Gastrocnemius medialis (tissue), 4 donors: ENCODE data around the gene LNX1. TPM values are rescaled to one million over a fixed set of nuclear protein-coding genes. Genes with fewer than 3 reads are reported as not detected.

Experiments used
- ATAC-seq, 2 donors: fragments of 150-250 bp; one replicate each; pipeline ENCODE4 v1.9.1; 2016
- DNase-seq, 2 donors: peaks; one replicate each; pipeline ENCODE4 v3.0.0-alpha.2; 2019
- H3K27ac ChIP-seq, 4 donors: fragments of 200-600 bp; sonication (generic); 1 replicate in 1 of 4; 2 replicates in 3 of 4; pipeline ENCODE4 v1.5.1; 2016 to 2018; ENCODE audit warnings: mild to moderate bottlenecking in 2 of 4, moderate library complexity in 1 of 4
- H3K27me3 ChIP-seq, 3 donors: fragments of 200-600 bp; sonication (generic) in 2 of 3; 1 replicate in 1 of 3; 2 replicates in 2 of 3; pipeline versions ENCODE4 v1.5.1 to v1.6.0; 2016 to 2019; ENCODE audit warnings: mild to moderate bottlenecking in 1 of 3, moderate library complexity in 1 of 3
- H3K36me3 ChIP-seq, 2 donors: fragments of 200-600 bp; sonication (generic) in 1 of 2; one replicate each; pipeline ENCODE4 v1.5.1; 2017 to 2018
- H3K4me1 ChIP-seq, 2 donors: fragments of 200-600 bp; sonication (generic) in 1 of 2; one replicate each; pipeline ENCODE4 v1.5.1; 2016 to 2017; ENCODE audit warnings: mild to moderate bottlenecking in 2 of 2
- H3K4me3 ChIP-seq, 4 donors: fragments of 200-600 bp; sonication (generic) in 3 of 4; 1 replicate in 1 of 4; 2 replicates in 3 of 4; pipeline ENCODE4 v1.5.1; 2016 to 2019; ENCODE audit warnings: mild to moderate bottlenecking in 2 of 4
- H3K9me3 ChIP-seq, 3 donors: fragments of 200-600 bp; sonication (generic) in 2 of 3; 1 replicate in 1 of 3; 2 replicates in 2 of 3; pipeline ENCODE4 v1.5.1; 2016 to 2019
- CTCF ChIP-seq, 5 experiments: fragments of 450-650 bp in 3 of 5; fragments of 200-600 bp in 2 of 5; sonication (generic) in 2 of 5; IDR thresholded peaks in 4 of 5; conservative IDR thresholded peaks in 1 of 5; 1 replicate in 4 of 5; 2 replicates in 1 of 5; pipeline ENCODE4 v1.5.1; 2016 to 2019; ENCODE audit warnings: antibody characterized with exemption in 5 of 5, mild to moderate bottlenecking in 3 of 5, moderate library complexity in 3 of 5
- POLR2A ChIP-seq, 2 donors: fragments of 450-650 bp; IDR thresholded peaks; one replicate each; pipeline ENCODE4 v1.6.1; 2017; ENCODE audit warnings: antibody characterized with exemption in 2 of 2, mild to moderate bottlenecking in 2 of 2, moderate library complexity in 2 of 2
- in situ Hi-C, 4 donors: fragments of 200-750 bp; cut with MboI; loops; one replicate each; pipeline versions ENCODE4 v1.15.0 to v1.8.0; 2017; ENCODE audit warnings: low sequenced_read_pairs in 4 of 4
- intact Hi-C: fragments of 100-400 bp; cut with DNase I; formaldehyde crosslinking; loops from one replicate; pipeline ENCODE4 v1.15.1; 2023; ENCODE audit warnings: low total_unique reads
- total RNA-seq, 4 donors: library from RNA; depleted of rRNA; stranded (reverse); fragments of >200 nt; gene quantifications; one replicate each; pipeline versions ENCODE4 v1.1.0 to v1.2.3, GENCODE V29; 2016

The LNX1 gene
- total RNA-seq, 4 donors from 2014 or later: 7.0 to 12.3 (median 11.0) TPM

- intact Hi-C loops: no loop called here
- ATAC-seq: peak in 1 of 2 donors; percentile 77
- Histone ChIP-seq H3K9me3 (no peaks in the 10 kb centered on the region), H3K4me3 (no peak overlapping the region), H3K27me3 (no peaks in the 10 kb centered on the region), H3K36me3 (no peaks in the 10 kb centered on the region), H3K27ac (no peak overlapping the region), H3K4me1 (peaks cover 0 to 3% of the 10 kb centered on the region in 2 donors)
- no peak for DNase-seq
- no peak for TF ChIP-seq POLR2A (IDR thresholded peaks at IDR 0.05)
- TF ChIP-seq CTCF (IDR thresholded peaks at IDR 0.05 in 4 of 5, conservative IDR thresholded peaks at IDR 0.05 in 1 of 5): no peak
- in situ Hi-C loops: no loop called here
These were observed 11.0 kb downstream of the LNX1 start for GRCh38 chr4:53580274-53580673.

GRCh38 chr4:53579826-53580225 is 11.5 kb downstream of the LNX1 start:
- no peaks in the 10 kb centered on the region for H3K27me3 ChIP-seq
- H3K36me3 ChIP-seq: no peaks in the 10 kb centered on the region
- DNase-seq (no peak), ATAC-seq (peak in 1 of 2 donors; percentile 50)
- no peaks in the 10 kb centered on the region for H3K9me3 ChIP-seq
- no peak overlapping the region for H3K27ac ChIP-seq
- no peak for TF ChIP-seq POLR2A (IDR thresholded peaks at IDR 0.05)
- no peak for TF ChIP-seq CTCF (IDR thresholded peaks at IDR 0.05 in 4 of 5, conservative IDR thresholded peaks at IDR 0.05 in 1 of 5)
- H3K4me1 ChIP-seq: peaks cover 0 to 3% of the 10 kb centered on the region in 2 donors
- intact Hi-C loops: no loop called here
- in situ Hi-C loops: no loop called here
- no peak overlapping the region for H3K4me3 ChIP-seq

GRCh38 chr4:53576676-53577372 is 14.5 kb downstream of the LNX1 start:
- Histone ChIP-seq H3K36me3 (no peaks in the 10 kb centered on the region), H3K4me3 (no peak overlapping the region), H3K9me3 (no peaks in the 10 kb centered on the region), H3K27ac (no peak overlapping the region), H3K4me1 (peaks cover 0 to 3% of the 10 kb centered on the region in 2 donors), H3K27me3 (no peaks in the 10 kb centered on the region)
- DNase-seq (no peak), ATAC-seq (no peak)
- in situ Hi-C loops (no loop called here), intact Hi-C loops (no loop called here)
- TF ChIP-seq POLR2A (IDR thresholded peaks at IDR 0.05) (no peak), CTCF (IDR thresholded peaks at IDR 0.05 in 4 of 5, conservative IDR thresholded peaks at IDR 0.05 in 1 of 5) (no peak)

- Histone ChIP-seq H3K4me3 (no peak overlapping the region), H3K27me3 (no peaks in the 10 kb centered on the region), H3K27ac (no peak overlapping the region), H3K36me3 (no peaks in the 10 kb centered on the region), H3K4me1 (peaks cover 0 to 3% of the 10 kb centered on the region in 2 donors), H3K9me3 (no peaks in the 10 kb centered on the region)
- intact Hi-C loops (no loop called here), in situ Hi-C loops (no loop called here)
- ATAC-seq (no peak), DNase-seq (no peak)
- no peak for TF ChIP-seq CTCF (IDR thresholded peaks at IDR 0.05 in 4 of 5, conservative IDR thresholded peaks at IDR 0.05 in 1 of 5)
- TF ChIP-seq POLR2A (IDR thresholded peaks at IDR 0.05): no peak
These were observed 15.1 kb downstream of the LNX1 start for GRCh38 chr4:53576071-53576617.
